HAP-1 (cell line): ENCODE measurements around the gene ABCC5.
"Not testable (repeated sequence)": the region's sequence is repeated elsewhere in the genome, so short reads cannot be mapped to it uniquely, and the experiment has no call there.

Experiments used
- DNase-seq, 2 experiments: peaks; one replicate each; pipeline ENCODE4 v3.0.0-alpha.2; 2016 to 2020; ENCODE audit warnings: low spot score in 2 of 2
- H3K27me3 ChIP-seq: fragments of 250-450 bp; sonication (Bioruptor Pico); 2 replicates; pipeline ENCODE4 v1.5.1; 2020; ENCODE audit warnings: low read depth, mild to moderate bottlenecking, moderate library complexity
- H3K36me3 ChIP-seq: fragments of 250-450 bp; sonication (Bioruptor Pico); replicated peaks from 2 replicates; pipeline ENCODE4 v1.5.1; 2020; ENCODE audit warnings: mild to moderate bottlenecking
- H3K4me1 ChIP-seq: fragments of 250-450 bp; sonication (Bioruptor Pico); 2 replicates; pipeline ENCODE4 v1.5.1; 2020; ENCODE audit warnings: mild to moderate bottlenecking
- H3K4me3 ChIP-seq: fragments of 250-450 bp; sonication (Bioruptor Pico); 2 replicates; pipeline ENCODE4 v1.5.1; 2020; ENCODE audit warnings: mild to moderate bottlenecking, moderate library complexity
- H3K9me3 ChIP-seq: fragments of 250-450 bp; sonication (Bioruptor Pico); 2 replicates; pipeline ENCODE4 v1.5.1; 2020; ENCODE audit warnings: mild to moderate bottlenecking, moderate library complexity
- in situ Hi-C: fragments of 300-500 bp; cut with MboI; formaldehyde crosslinking; loops from 3 replicates; pipeline ENCODE4 v1.14.3; 2020; ENCODE audit warnings: low sequenced_read_pairs, inconsistent platforms, mixed read lengths

ABCC5 gene

DNA sequence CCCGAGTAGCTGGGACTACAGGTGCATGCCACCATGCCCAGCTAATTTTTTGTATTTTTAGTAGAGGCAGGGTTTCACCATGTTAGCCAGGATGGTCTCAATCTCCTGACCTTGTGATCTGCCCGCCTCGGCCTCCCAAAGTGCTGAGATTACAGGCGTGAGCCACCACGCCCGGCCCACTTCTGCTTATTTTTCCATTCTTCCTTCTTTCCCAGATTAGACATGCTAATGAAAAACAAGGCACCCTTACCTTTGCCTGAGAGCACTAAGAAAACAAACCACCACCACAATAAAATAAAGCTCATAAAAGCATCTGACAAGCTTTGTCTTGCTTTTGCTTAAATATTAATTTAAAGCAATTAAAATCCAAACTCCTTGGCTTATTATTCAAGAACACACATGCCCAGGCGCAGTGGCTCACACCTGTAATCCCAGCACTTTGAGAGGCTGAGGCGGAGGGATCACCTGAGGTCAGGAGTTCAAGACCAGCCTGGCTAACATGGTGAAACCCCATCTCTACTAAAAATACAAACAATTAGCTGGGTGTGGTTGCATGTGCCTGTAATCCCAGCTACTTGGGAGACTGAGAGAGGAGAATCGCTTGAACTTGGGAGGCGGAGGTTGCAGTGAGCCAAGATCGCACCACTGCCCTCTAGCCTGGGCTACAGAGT is 10.4 kb downstream of the ABCC5 start:
- in situ Hi-C loops, H3K4me3 ChIP-seq, H3K27me3 ChIP-seq, H3K9me3 ChIP-seq, DNase-seq: not testable (repeated sequence)
- H3K4me1 ChIP-seq, result peaks cover 40% of the 10 kb centered on the region
- peaks cover 16% of the 10 kb centered on the region for H3K36me3 ChIP-seq

DNA sequence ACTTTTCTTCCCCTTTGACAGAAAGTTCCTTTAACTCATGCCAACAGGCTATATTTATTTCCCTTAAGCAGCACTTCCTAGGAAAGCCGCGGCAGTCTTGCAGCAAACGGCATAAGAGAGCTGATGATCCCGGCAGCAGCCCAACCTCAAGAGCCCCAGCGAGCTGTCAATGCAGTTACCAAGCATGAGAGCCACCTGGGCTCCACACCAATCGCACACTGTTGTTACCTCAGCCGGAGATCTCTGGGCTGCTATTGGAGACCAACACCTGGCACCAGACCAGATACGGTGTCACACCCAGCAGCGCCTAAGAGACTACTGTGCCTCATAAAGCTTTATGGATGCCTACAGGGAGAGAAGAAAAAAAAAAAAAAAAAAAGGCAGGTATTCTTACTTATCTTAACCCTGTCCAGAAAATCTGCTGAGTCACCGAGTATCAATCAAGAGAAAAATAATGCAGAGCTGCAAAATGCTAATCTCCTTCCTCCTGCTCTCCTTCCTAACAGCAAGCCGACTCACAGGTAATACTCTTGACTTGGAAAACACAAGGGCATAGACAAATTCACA is 11.7 kb downstream of the ABCC5 start:
- Histone ChIP-seq H3K4me3 (no peak overlapping the region), H3K36me3 (peaks cover 7% of the 10 kb centered on the region), H3K4me1 (peaks cover 40% of the 10 kb centered on the region), H3K27me3 (no peaks in the 10 kb centered on the region), H3K9me3 (no peaks in the 10 kb centered on the region)
- in situ Hi-C loops, result no loop called here
- DNase-seq, result peak; percentile 72 to 84

DNA sequence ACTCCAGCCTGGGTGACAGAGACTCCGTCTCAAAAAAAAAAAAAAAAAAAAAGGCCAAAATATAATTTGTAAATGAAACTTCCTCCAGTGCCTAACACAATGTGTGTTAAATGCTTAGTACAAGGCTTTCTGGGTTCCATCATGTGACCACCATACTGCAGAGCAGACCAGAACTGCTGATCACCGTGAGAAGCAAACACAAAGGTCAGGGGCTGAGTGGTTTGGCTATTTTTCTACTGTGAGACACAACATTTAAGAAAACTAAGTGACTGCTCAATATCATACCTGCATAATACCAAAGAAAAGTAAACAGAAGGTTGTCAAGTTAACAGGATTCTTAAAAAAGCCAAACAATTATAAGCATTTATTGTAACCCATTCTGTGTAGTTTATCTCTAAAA is 13.2 kb downstream of the ABCC5 start:
- no peaks in the 10 kb centered on the region for H3K9me3 ChIP-seq
- in situ Hi-C loops, result no loop called here
- H3K27me3 ChIP-seq, result no peaks in the 10 kb centered on the region
- H3K4me3 ChIP-seq, result no peak overlapping the region
- peaks cover 5% of the 10 kb centered on the region; the same call in 1 of the 2 replicates for H3K36me3 ChIP-seq
- peaks cover 40% of the 10 kb centered on the region for H3K4me1 ChIP-seq
- DNase-seq, result no peak

DNA sequence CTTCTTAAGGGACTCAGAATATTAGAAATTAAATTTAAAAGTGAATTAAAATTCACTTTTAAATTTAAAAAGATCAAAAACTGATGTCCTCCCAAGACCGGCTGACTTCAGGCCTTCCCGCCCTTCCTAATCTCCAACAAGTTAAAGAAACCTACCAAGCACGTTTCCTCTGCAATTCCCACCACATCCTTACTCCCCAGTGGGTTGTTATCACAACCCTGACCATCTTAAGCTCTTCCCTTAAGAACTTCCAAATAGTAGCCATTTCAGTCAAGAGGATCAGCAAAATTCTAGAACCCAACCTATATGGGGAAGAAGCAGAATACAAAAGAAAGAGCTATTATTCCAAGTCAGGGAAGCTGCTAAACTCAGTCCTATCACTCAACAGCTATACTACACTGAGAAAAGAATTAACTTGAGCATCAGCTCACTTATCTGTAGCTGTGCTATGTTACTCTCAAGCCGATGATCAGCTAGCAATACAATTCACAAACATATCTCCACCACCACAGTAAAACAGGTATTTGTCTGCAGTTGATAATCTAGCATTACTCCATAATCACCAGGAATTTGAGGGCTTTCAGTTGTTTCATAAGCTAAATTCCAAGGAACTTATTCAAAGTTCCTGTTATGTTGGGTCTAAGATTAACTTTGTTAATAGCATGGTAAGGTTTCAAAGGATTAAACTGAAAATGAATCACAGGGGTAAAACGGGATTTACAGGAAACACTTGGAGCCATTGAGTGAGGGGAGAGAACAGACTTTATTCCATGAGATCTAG is 14.3 kb downstream of the ABCC5 start:
- Histone ChIP-seq H3K36me3 (no peaks in the 10 kb centered on the region), H3K4me3 (no peak overlapping the region), H3K4me1 (peaks cover 38% of the 10 kb centered on the region), H3K27me3 (no peaks in the 10 kb centered on the region), H3K9me3 (no peaks in the 10 kb centered on the region)
- no peak for DNase-seq
- in situ Hi-C loops, result no loop called here

DNA sequence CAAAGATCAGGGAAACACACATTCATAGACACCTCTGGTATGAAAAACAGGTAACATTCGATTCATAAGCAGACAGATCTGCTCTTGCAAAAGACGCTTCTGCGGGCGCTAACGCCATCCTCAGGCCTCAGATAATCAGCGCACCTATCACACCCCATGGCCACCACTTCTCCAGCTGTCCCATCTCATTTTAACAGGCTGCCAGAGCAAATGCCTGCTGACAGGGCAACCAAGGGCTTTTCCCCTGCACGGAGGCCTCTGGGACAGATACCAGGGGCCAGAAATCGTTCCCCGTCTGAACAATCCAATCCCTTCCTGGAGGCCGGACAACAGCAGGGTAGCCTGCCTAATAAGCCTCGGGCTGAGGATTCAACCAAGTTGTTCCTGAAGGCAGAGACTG is 15.2 kb downstream of the ABCC5 start:
- H3K27me3 ChIP-seq, result no peaks in the 10 kb centered on the region
- no peak overlapping the region for H3K4me3 ChIP-seq
- H3K4me1 ChIP-seq, result peaks cover 31% of the 10 kb centered on the region
- DNase-seq, result no peak
- in situ Hi-C loops, result no loop called here
- H3K9me3 ChIP-seq, result no peaks in the 10 kb centered on the region
- no peaks in the 10 kb centered on the region; the same call in 1 of the 2 replicates for H3K36me3 ChIP-seq

DNA sequence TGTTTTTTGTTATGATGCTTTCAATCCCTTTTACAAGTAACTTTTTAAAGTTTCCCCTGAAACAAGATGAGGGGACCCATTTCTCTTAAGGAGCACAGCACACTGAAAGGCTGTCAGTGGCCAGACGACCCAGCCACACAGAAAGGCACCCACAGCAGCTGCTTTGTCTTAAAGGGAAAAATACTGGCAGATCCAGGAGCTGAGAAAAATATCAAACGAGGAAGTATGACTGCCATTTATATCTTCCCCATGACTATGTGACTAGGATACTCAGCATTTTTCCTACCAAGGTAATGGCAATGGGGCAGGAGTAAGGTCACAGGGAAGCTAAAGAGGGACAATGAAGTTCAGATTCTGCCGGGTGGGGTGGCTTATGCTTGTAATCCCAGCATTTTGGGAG is 15.9 kb downstream of the ABCC5 start:
- Histone ChIP-seq H3K4me3 (no peak overlapping the region), H3K9me3 (no peaks in the 10 kb centered on the region), H3K27me3 (no peaks in the 10 kb centered on the region), H3K4me1 (peaks cover 24% of the 10 kb centered on the region), H3K36me3 (no peaks in the 10 kb centered on the region; the same call in 1 of the 2 replicates)
- in situ Hi-C loops, result no loop called here
- no peak for DNase-seq

DNA sequence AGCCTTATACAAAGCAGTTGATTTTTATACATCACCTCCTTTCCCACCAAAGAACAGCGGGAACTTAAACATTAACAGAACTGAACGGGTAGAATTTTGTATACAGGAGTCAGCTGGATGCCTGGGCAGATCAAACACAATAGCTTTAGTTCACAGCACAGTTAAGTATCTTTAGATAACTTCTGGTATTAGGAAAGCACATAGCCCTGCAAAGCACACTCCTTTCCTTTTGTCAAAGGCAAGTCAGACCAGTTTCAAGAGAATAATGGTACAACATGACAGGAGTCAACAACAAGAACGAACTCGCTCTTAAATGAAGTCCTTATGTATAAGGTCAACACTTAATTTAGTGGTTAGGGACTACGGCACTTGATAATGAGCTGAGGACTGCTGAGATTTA is 26.3 kb downstream of the ABCC5 start:
- in situ Hi-C loops, result no loop called here
- no peak for DNase-seq
- no peaks in the 10 kb centered on the region for H3K4me1 ChIP-seq

DNA sequence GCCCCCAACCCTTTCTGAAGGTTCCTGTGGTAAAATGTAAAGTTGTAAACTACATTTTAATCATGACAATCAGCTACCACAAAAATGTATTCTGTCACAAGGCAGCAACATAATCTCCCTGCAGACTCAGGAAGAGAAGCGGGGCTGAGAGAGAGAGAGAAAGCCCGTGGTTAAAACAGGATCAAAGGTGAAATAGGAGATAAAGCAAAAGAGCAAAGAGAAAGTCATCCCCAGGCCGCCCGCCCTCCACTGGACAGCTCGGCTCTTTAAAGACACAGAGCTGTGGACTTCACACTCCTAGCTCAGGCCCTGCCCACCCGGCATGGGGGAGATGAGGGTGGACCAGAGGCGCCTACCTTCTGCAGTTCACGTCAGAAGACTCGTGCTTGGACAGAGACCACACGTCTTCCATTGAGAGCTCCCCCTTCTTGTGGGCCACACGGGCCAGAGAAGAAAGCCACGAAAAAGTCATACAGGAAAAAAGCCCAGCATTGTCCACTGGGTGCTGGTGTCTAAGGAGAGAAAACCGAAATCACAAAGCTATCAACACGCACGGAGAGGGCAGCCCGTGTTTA is 29.4 kb downstream of the ABCC5 start:
- in situ Hi-C loops, result no loop called here
- Histone ChIP-seq H3K4me1 (no peaks in the 10 kb centered on the region), H3K9me3 (no peaks in the 10 kb centered on the region), H3K4me3 (no peak overlapping the region), H3K27me3 (no peaks in the 10 kb centered on the region), H3K36me3 (peaks cover 39% of the 10 kb centered on the region)
- DNase-seq, result no peak

More for the DNA sequence above, 26.3 kb downstream of the ABCC5 start:
- Histone ChIP-seq H3K9me3 (no peaks in the 10 kb centered on the region), H3K27me3 (no peaks in the 10 kb centered on the region), H3K36me3 (peaks cover 27% of the 10 kb centered on the region), H3K4me3 (no peak overlapping the region)

DNA sequence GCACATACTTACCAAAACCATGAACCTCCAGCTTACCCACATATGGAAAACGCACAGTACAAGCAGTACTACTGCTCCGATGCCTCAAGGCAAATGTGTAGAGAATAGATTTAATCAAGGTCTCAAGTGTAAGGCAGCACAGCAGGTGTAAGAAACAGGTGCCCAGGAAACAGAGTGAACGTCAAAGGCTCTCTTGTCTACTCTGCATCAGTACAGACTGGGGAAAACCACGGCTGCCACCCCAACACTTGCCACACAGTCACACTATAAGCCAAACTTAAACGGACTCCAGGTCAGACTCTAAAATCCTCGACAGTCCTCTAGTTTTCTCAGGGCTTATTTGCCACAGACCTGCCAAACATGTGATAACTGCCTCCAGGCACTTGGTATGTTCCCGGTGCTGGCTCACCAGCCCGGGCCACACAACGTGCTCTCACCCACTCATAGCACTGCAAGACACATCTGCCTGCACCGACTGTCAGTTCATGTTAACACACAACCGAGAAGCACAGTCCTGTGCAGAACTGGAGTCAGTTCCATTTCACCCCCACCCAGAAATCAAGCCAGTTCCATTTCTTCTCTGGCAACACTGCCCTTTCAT is 30.6 kb downstream of the ABCC5 start:
- no peaks in the 10 kb centered on the region for H3K27me3 ChIP-seq
- H3K9me3 ChIP-seq, result no peaks in the 10 kb centered on the region
- no peak overlapping the region for H3K4me3 ChIP-seq
- no peaks in the 10 kb centered on the region for H3K4me1 ChIP-seq
- H3K36me3 ChIP-seq, result peaks cover 49% of the 10 kb centered on the region
- no peak for DNase-seq
- in situ Hi-C loops, result no loop called here

DNA sequence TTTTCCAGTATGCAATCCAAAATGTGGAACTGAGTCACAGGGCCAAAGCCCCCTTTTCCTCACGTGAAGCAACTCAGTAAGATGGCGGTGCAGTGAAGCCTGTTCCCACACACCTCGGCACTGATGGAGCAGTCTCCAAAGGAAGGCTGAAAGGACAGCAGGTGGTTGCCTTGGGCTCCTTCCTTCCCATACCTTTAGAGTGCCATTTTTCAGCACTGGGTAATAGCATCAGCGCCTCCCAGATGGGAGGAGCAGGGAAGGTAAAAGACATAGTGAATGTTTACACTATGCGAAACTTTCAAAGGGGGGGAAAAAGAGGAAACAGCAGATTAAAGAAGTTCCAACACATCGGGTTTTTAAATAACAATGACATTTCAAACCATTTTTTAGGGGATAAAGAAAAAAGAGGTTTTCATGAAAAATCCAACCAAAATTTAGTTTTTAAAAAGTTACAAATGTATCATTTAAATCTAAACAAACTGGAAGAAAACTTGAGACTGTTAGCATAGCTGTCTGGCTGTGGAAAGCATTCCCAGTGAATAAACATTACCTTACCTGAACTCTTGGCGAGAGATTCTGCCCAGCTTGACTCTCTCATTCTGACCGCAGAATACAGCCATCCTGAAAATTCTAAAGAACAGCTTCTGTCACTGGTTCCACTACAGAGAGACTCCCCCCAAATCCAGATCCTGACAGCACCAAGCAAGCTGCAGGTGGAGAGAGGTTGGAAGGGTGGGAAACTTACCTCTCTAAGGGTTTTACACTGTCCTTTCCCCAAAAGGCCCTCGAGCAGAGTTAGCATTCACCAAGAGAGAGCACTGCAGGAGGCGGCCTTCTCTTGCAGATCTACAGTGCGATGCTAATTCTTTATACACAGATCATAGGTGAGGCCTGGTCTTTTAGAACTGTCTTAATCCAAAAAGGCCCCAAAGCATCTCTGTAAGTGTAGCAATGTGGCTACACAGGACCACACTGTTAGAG is 32.6 kb downstream of the ABCC5 start:
- in situ Hi-C loops, result no loop called here
- no peaks in the 10 kb centered on the region for H3K9me3 ChIP-seq
- no peak for DNase-seq
- H3K4me1 ChIP-seq, result no peaks in the 10 kb centered on the region
- H3K36me3 ChIP-seq, result peaks cover 51% of the 10 kb centered on the region
- H3K4me3 ChIP-seq, result no peak overlapping the region
- no peaks in the 10 kb centered on the region for H3K27me3 ChIP-seq

DNA sequence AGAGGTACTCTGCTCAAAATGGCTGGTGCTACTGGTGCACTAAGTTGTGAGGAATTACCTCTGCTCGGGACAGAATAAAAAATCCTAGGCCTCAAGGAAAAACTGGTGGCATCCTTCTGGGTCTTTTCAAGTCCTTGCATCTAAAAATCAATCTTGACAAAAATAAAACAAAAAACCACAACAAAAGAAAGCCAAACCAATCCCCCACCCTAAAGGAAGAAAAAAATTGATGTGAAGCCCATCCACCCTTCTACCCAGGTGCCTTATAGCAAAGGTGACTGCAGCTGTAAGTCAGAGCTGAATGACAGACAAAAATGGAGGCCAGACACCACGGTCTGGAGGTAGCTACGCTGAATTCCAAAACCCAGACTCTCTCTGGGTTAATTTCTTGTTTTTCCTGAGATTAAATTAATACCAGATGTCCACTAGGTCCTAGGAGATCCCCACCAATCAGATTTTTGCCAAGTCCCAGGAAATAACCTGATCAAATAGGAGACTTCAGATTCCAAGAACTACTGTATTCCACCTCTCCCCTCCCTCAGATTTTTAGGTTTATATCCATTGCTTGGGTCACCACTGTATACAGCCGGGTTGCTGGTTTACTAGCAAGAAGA is 33.5 kb downstream of the ABCC5 start:
- Histone ChIP-seq H3K9me3 (no peaks in the 10 kb centered on the region), H3K27me3 (no peaks in the 10 kb centered on the region), H3K4me1 (no peaks in the 10 kb centered on the region), H3K4me3 (no peak overlapping the region), H3K36me3 (peaks cover 50% of the 10 kb centered on the region)
- in situ Hi-C loops, result no loop called here
- DNase-seq, result no peak

DNA sequence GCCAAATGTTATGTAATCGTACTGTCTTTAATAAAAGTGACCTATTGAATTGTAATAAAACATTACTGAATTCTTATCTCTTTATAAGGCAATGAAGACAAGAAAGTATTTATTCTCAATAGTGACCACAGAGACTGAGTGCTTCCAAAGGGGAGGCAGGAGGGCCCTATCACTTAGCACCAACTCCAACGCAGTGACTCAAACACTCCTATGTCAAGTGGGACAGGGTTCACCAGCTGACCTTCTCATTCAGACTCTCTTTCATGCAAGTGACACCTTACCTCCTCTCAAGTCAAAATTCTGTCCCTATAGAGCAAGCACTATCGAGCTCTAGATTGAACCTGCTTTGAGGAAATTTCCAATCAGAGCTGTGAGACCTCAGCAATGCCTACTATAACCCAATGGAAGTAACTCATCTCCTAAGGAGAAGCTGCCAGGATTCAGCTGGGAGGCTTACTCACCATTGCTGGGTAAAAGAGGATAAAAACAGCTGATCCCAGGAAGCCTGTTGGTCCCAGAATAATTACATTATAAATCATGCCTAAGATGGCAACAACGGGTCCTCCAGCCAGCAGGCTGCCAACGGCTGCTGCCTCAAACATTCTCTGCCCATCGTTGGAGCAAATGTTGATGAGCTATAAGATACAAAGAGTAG is 35.6 kb downstream of the ABCC5 start:
- H3K36me3 ChIP-seq, result peaks cover 31% of the 10 kb centered on the region
- H3K4me3 ChIP-seq, result no peak overlapping the region
- no peak for DNase-seq
- no peaks in the 10 kb centered on the region for H3K4me1 ChIP-seq
- in situ Hi-C loops, result no loop called here
- H3K27me3 ChIP-seq, result no peaks in the 10 kb centered on the region
- H3K9me3 ChIP-seq, result no peaks in the 10 kb centered on the region
